IPS-NIHi7 (cell line): ENCODE results near the gene IL18RAP.

Source experiments
- DNase-seq: peaks from one replicate; pipeline ENCODE4 v3.0.0; 2012; ENCODE audit warnings: mixed read lengths; ENCODE audit errors: extremely low spot score

IL18RAP gene

GRCh38 chr2:102421890-102422759, 835 bp upstream of the IL18RAP start:
- DNase-seq: no peak

GRCh38 chr2:102423368-102423767, 408 bp downstream of the IL18RAP start:
- no peak for DNase-seq

- DNase-seq: no peak
Measured at GRCh38 chr2:102424754-102425153, 1.8 kb downstream of the IL18RAP start.

- no peak for DNase-seq
Measured at GRCh38 chr2:102425441-102426132, 2.6 kb downstream of the IL18RAP start.

GRCh38 chr2:102427249-102427648, 4.3 kb downstream of the IL18RAP start:
- no peak for DNase-seq

GRCh38 chr2:102428573-102428972, 5.6 kb downstream of the IL18RAP start:
- DNase-seq: no peak

GRCh38 chr2:102432386-102432785, 9.4 kb downstream of the IL18RAP start:
- no peak for DNase-seq

- no peak for DNase-seq
Measured at GRCh38 chr2:102433973-102434654, 11.2 kb downstream of the IL18RAP start.

- no peak for DNase-seq
Measured at GRCh38 chr2:102434655-102435381, 11.9 kb downstream of the IL18RAP start.

GRCh38 chr2:102435741-102436140, 12.8 kb downstream of the IL18RAP start:
- DNase-seq: no peak

GRCh38 chr2:102436323-102436722, 13.4 kb downstream of the IL18RAP start:
- no peak for DNase-seq

- no peak for DNase-seq
Measured at GRCh38 chr2:102437122-102437521, 14.2 kb downstream of the IL18RAP start.

- DNase-seq: no peak
Measured at GRCh38 chr2:102438111-102438510, 15.2 kb downstream of the IL18RAP start.

- no peak for DNase-seq
Measured at GRCh38 chr2:102438578-102438977, 15.6 kb downstream of the IL18RAP start.

- peak; percentile 16 for DNase-seq
Measured at GRCh38 chr2:102439065-102439695, 16.2 kb downstream of the IL18RAP start.

- DNase-seq: peak; percentile 31
Measured at GRCh38 chr2:102442967-102443828, 20.2 kb downstream of the IL18RAP start.

- DNase-seq: no peak
Measured at GRCh38 chr2:102444233-102444632, 21.3 kb downstream of the IL18RAP start.

GRCh38 chr2:102446936-102447335, 24.0 kb downstream of the IL18RAP start:
- DNase-seq: no peak

GRCh38 chr2:102449370-102449974, 26.5 kb downstream of the IL18RAP start:
- peak; percentile 38 for DNase-seq

- DNase-seq: peak; percentile 25
Measured at GRCh38 chr2:102451968-102452367, 29.0 kb downstream of the IL18RAP start.
